Brain microvascular endothelial cell (primary cell): Measurements from ENCODE around the gene P2RX1.

ENCODE experiments used
- DNase-seq: peaks from one replicate; pipeline ENCODE4 v3.0.0-alpha.2; 2020
- H3K27ac ChIP-seq: fragments of 250-450 bp; sonication (Bioruptor Pico); 2 replicates; pipeline ENCODE4 v1.5.1; 2020; ENCODE audit warnings: mild to moderate bottlenecking, moderate library complexity
- H3K27me3 ChIP-seq: fragments of 250-450 bp; sonication (Bioruptor Pico); replicated peaks from 2 replicates; pipeline ENCODE4 v1.5.1; 2020; ENCODE audit warnings: mild to moderate bottlenecking
- H3K36me3 ChIP-seq: fragments of 250-450 bp; sonication (Bioruptor Pico); replicated peaks from 2 replicates; pipeline ENCODE4 v1.5.1; 2020; ENCODE audit warnings: mild to moderate bottlenecking
- H3K4me3 ChIP-seq: 2 replicates; pipeline ENCODE4 v1.5.1; 2011; ENCODE audit warnings: low read depth, mild to moderate bottlenecking, control low read depth, low read length, moderate library complexity
- CTCF ChIP-seq: IDR thresholded peaks from 2 replicates; pipeline ENCODE4 v1.5.1; 2011; ENCODE audit warnings: low read depth, mild to moderate bottlenecking, moderate library complexity, low read length, control low read depth, inconsistent platforms; ENCODE audit errors: missing control alignments
- in situ Hi-C: cut with HindIII; loops from 2 replicates; pipeline ENCODE4 v1.10.0; 2017; ENCODE audit warnings: low sequenced_read_pairs, low pct_ligation_motif_present

P2RX1 gene

GRCh38 chr17:3852561-3852960 lies 63.7 kb downstream of the P2RX1 start:
- Histone ChIP-seq H3K27me3 (no peaks in the 10 kb centered on the region), H3K27ac (no peak overlapping the region), H3K4me3 (no peak overlapping the region), H3K36me3 (no peaks in the 10 kb centered on the region)
- DNase-seq, result no peak
- no peak for TF ChIP-seq CTCF
- in situ Hi-C loops, result no loop called here

GRCh38 chr17:3851461-3852100 lies 64.7 kb downstream of the P2RX1 start:
- DNase-seq, result no peak
- no peaks in the 10 kb centered on the region for H3K36me3 ChIP-seq

GRCh38 chr17:3848229-3848835 lies 67.9 kb downstream of the P2RX1 start:
- H3K36me3 ChIP-seq, result peaks cover 5% of the 10 kb centered on the region
- no peak overlapping the region for H3K27ac ChIP-seq
- no peak for DNase-seq
- no peaks in the 10 kb centered on the region for H3K27me3 ChIP-seq
- TF ChIP-seq CTCF, result no peak
- in situ Hi-C loops, result no loop called here
- H3K4me3 ChIP-seq, result no peak overlapping the region

More at GRCh38 chr17:3851461-3852100, 64.7 kb downstream of the P2RX1 start:
- in situ Hi-C loops, result no loop called here
- H3K4me3 ChIP-seq, result no peak overlapping the region
- TF ChIP-seq CTCF, result no peak
- H3K27ac ChIP-seq, result no peak overlapping the region
- H3K27me3 ChIP-seq, result no peaks in the 10 kb centered on the region

GRCh38 chr17:3847165-3847670 lies 69.0 kb downstream of the P2RX1 start:
- Histone ChIP-seq H3K27me3 (no peaks in the 10 kb centered on the region), H3K36me3 (peaks cover 13% of the 10 kb centered on the region), H3K27ac (no peak overlapping the region), H3K4me3 (no peak overlapping the region)
- TF ChIP-seq CTCF, result no peak
- in situ Hi-C loops, result no loop called here
- no peak for DNase-seq
